HEK293 (cell line): ENCODE data around the gene SAP25.

ENCODE experiments used
- CTCF ChIA-PET: fragments of 350-600 bp; formaldehyde crosslinking; extraction: SDS; loops from one replicate; lab custom pipeline; 2021; ENCODE audit warnings: antibody characterized with exemption; lab: Yijun Ruan, JAX
- POLR2A ChIA-PET: fragments of 300-600 bp; formaldehyde crosslinking; extraction: SDS; loops from one replicate; lab custom pipeline; 2020; ENCODE audit warnings: antibody characterized with exemption, inconsistent platforms; lab: Yijun Ruan, JAX
- H3K27ac ChIP-seq: fragments of 200-500 bp; sonication (Bioruptor generic); 2 replicates; pipeline ENCODE4 v1.5.1; 2014; ENCODE audit warnings: low read depth, low read length, control low read depth, inconsistent platforms; ENCODE audit errors: extremely low read depth
- H3K36me3 ChIP-seq, 2 experiments: fragments of 200-500 bp in 1 of 2; sonication (Bioruptor generic) in 1 of 2; 1 replicate in 1 of 2; 2 replicates in 1 of 2; pipeline ENCODE4 v1.5.1; 2014 to 2017; ENCODE audit warnings: inconsistent platforms in 2 of 2, low read length in 2 of 2; ENCODE audit not compliant: control insufficient read depth in 2 of 2, insufficient read depth in 1 of 2
- H3K4me1 ChIP-seq: fragments of 200-500 bp; sonication (Bioruptor generic); 2 replicates; pipeline ENCODE4 v1.5.1; 2014; ENCODE audit warnings: mild to moderate bottlenecking, low read length, inconsistent platforms; ENCODE audit not compliant: control insufficient read depth, insufficient read depth
- H3K4me3 ChIP-seq: 2 replicates; pipeline ENCODE4 v1.5.1; 2011; ENCODE audit warnings: low read depth, mild to moderate bottlenecking, control low read depth, low read length, moderate library complexity
- H3K9me3 ChIP-seq: fragments of 200-500 bp; sonication (Bioruptor generic); 2 replicates; pipeline ENCODE4 v1.5.1; 2014; ENCODE audit warnings: low read depth, low read length, inconsistent platforms; ENCODE audit not compliant: control insufficient read depth, insufficient read depth
- GLIS1 ChIP-seq: fragments of 450-650 bp; formaldehyde crosslinking; IDR thresholded peaks from 2 replicates; pipeline ENCODE4 v1.5.1; 2016; ENCODE audit warnings: missing biosample characterization, missing genetic modification characterization
- MYNN ChIP-seq: fragments of 450-650 bp; formaldehyde crosslinking; IDR thresholded peaks from 2 replicates; pipeline ENCODE4 v1.5.1; 2016; ENCODE audit warnings: missing biosample characterization, missing genetic modification characterization, borderline replicate concordance
- REPIN1 ChIP-seq: fragments of 450-650 bp; formaldehyde crosslinking; IDR thresholded peaks from 2 replicates; pipeline ENCODE4 v1.5.1; 2017; ENCODE audit warnings: missing biosample characterization, missing genetic modification characterization, low read depth
- WT1 ChIP-seq: fragments of 450-650 bp; formaldehyde crosslinking; IDR thresholded peaks from 2 replicates; pipeline ENCODE4 v1.5.1; 2016; ENCODE audit warnings: missing biosample characterization, missing genetic modification characterization
- ZFP37 ChIP-seq: fragments of 450-650 bp; formaldehyde crosslinking; IDR thresholded peaks from 2 replicates; pipeline ENCODE4 v1.5.1; 2016; ENCODE audit warnings: missing biosample characterization, missing genetic modification characterization
- ZNF10 ChIP-seq: fragments of 450-650 bp; formaldehyde crosslinking; IDR thresholded peaks from 2 replicates; pipeline ENCODE4 v1.5.1; 2017; ENCODE audit warnings: missing biosample characterization, missing genetic modification characterization
- ZNF132 ChIP-seq: fragments of 450-650 bp; formaldehyde crosslinking; IDR thresholded peaks from 2 replicates; pipeline ENCODE4 v1.5.1; 2017; ENCODE audit warnings: missing biosample characterization, missing genetic modification characterization, borderline replicate concordance
- ZNF175 ChIP-seq: fragments of 450-650 bp; formaldehyde crosslinking; IDR thresholded peaks from 2 replicates; pipeline ENCODE4 v1.5.1; 2016; ENCODE audit warnings: missing biosample characterization, missing genetic modification characterization
- ZNF324 ChIP-seq: fragments of 450-650 bp; formaldehyde crosslinking; IDR thresholded peaks from 2 replicates; pipeline ENCODE4 v1.5.1; 2016; ENCODE audit warnings: missing biosample characterization, missing genetic modification characterization
- ZNF335 ChIP-seq: fragments of 450-650 bp; formaldehyde crosslinking; conservative IDR thresholded peaks from 2 replicates; pipeline ENCODE4 v1.5.1; 2016; ENCODE audit warnings: missing biosample characterization, missing genetic modification characterization
- ZNF404 ChIP-seq: fragments of 450-650 bp; formaldehyde crosslinking; IDR thresholded peaks from 2 replicates; pipeline ENCODE4 v1.5.1; 2017; ENCODE audit warnings: missing biosample characterization, missing genetic modification characterization
- ZNF621 ChIP-seq: fragments of 450-650 bp; formaldehyde crosslinking; IDR thresholded peaks from 2 replicates; pipeline ENCODE4 v1.5.1; 2017; ENCODE audit warnings: missing biosample characterization, missing genetic modification characterization
- ZNF658 ChIP-seq: fragments of 450-650 bp; formaldehyde crosslinking; IDR thresholded peaks from 2 replicates; pipeline ENCODE4; 2016; ENCODE audit warnings: missing biosample characterization, missing genetic modification characterization
- ZNF76 ChIP-seq: fragments of 450-650 bp; formaldehyde crosslinking; IDR thresholded peaks from 2 replicates; pipeline ENCODE4; 2016; ENCODE audit warnings: low read depth, missing biosample characterization, missing genetic modification characterization, borderline replicate concordance
- ZNF843 ChIP-seq: fragments of 450-650 bp; formaldehyde crosslinking; IDR thresholded peaks from 2 replicates; pipeline ENCODE4 v1.5.1; 2016; ENCODE audit warnings: missing biosample characterization, missing genetic modification characterization
- ZXDB ChIP-seq: fragments of 450-650 bp; formaldehyde crosslinking; IDR thresholded peaks from 2 replicates; pipeline ENCODE4 v1.5.1; 2016; ENCODE audit warnings: missing biosample characterization, missing genetic modification characterization
- TF ChIP-seq, protein P1 (sequence below): fragments of 450-650 bp; formaldehyde crosslinking; IDR thresholded peaks from 2 replicates; pipeline ENCODE4 v1.5.1; 2016; ENCODE audit warnings: missing biosample characterization, missing genetic modification characterization
- TF ChIP-seq, protein P2 (sequence below): fragments of 450-650 bp; formaldehyde crosslinking; optimal IDR thresholded peaks from 2 replicates; pipeline ENCODE3; 2016; ENCODE audit warnings: missing biosample characterization, mild to moderate bottlenecking, missing genetic modification characterization
- TF ChIP-seq, protein P3 (sequence below): fragments of 450-650 bp; formaldehyde crosslinking; IDR thresholded peaks from 2 replicates; pipeline ENCODE4 v1.5.1; 2017; ENCODE audit warnings: missing biosample characterization, missing genetic modification characterization
- TF ChIP-seq, protein P4 (sequence below): fragments of 450-650 bp; formaldehyde crosslinking; IDR thresholded peaks from 2 replicates; pipeline ENCODE4 v1.5.1; 2016; ENCODE audit warnings: missing biosample characterization, missing genetic modification characterization, low read depth
- TF ChIP-seq, protein P5 (sequence below): fragments of 450-650 bp; IDR thresholded peaks from 2 replicates; pipeline ENCODE4 v1.5.1; 2018; ENCODE audit warnings: missing biosample characterization, mild to moderate bottlenecking, missing genetic modification characterization

SAP25 gene

DNA sequence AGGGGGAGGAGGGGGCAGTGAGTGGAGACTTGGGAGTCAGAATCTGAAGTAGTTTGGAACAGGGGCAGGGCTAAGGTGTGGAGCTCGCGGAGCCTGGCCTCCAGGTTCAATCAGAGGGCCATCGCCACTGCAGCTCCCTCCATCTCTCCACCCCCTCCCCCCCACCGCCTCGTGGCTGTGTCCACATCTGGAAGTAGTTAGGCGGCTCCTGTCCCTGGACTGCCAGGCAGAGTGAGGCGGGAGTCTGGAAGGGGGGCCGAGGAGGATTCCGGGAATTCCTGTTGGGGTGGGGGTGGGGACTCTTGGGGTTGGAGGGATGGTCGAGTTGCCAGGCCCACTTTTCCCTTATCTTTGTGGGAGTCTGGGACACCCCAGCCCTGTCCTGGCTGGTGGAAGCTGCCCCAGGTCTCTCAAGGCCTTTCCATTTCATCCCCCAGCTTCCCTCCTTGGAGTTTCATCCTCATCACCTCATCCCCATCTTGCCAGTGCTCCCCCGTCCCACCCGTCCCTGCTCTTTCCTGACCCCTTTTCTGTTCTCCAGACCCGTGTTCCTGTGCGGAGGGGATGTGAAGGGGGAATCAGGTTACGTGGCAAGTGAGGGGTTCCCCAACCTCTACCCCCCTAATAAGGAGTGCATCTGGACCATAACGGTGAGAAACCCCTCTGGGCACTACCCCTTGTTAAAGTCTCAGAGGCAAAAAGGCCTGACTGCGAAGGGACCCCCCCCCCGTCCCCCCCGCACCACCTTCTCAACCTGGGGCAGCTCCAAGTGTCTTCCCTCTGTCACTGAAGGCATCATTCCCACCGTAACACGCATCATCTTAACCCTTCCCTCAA is 29.4 kb upstream of the SAP25 start (continued):
- TF ChIP-seq, protein P1, sequence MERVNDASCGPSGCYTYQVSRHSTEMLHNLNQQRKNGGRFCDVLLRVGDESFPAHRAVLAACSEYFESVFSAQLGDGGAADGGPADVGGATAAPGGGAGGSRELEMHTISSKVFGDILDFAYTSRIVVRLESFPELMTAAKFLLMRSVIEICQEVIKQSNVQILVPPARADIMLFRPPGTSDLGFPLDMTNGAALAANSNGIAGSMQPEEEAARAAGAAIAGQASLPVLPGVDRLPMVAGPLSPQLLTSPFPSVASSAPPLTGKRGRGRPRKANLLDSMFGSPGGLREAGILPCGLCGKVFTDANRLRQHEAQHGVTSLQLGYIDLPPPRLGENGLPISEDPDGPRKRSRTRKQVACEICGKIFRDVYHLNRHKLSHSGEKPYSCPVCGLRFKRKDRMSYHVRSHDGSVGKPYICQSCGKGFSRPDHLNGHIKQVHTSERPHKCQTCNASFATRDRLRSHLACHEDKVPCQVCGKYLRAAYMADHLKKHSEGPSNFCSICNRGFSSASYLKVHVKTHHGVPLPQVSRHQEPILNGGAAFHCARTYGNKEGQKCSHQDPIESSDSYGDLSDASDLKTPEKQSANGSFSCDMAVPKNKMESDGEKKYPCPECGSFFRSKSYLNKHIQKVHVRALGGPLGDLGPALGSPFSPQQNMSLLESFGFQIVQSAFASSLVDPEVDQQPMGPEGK (tag by site-specific recombination) = peak; percentile 66; the same call in 1 of the 2 replicates
- TF ChIP-seq ZXDB (tag by site-specific recombination) (peak; percentile 59), ZNF76 (tag by site-specific recombination) (peak; percentile 68; the same call in 1 of the 2 replicates), ZNF132 (no peak), GLIS1 (tag by site-specific recombination) (peak; percentile 87), MYNN (tag by site-specific recombination) (no peak)
- TF ChIP-seq, protein P2, sequence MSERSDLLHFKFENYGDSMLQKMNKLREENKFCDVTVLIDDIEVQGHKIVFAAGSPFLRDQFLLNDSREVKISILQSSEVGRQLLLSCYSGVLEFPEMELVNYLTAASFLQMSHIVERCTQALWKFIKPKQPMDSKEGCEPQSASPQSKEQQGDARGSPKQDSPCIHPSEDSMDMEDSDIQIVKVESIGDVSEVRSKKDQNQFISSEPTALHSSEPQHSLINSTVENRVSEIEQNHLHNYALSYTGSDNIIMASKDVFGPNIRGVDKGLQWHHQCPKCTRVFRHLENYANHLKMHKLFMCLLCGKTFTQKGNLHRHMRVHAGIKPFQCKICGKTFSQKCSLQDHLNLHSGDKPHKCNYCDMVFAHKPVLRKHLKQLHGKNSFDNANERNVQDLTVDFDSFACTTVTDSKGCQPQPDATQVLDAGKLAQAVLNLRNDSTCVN (tag by site-specific recombination) = no peak
- TF ChIP-seq, protein P3, sequence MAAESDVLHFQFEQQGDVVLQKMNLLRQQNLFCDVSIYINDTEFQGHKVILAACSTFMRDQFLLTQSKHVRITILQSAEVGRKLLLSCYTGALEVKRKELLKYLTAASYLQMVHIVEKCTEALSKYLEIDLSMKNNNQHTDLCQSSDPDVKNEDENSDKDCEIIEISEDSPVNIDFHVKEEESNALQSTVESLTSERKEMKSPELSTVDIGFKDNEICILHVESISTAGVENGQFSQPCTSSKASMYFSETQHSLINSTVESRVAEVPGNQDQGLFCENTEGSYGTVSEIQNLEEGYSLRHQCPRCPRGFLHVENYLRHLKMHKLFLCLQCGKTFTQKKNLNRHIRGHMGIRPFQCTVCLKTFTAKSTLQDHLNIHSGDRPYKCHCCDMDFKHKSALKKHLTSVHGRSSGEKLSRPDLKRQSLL (tag by site-specific recombination) = peak; percentile 76; the same call in 1 of the 2 replicates
- TF ChIP-seq, protein P4, sequence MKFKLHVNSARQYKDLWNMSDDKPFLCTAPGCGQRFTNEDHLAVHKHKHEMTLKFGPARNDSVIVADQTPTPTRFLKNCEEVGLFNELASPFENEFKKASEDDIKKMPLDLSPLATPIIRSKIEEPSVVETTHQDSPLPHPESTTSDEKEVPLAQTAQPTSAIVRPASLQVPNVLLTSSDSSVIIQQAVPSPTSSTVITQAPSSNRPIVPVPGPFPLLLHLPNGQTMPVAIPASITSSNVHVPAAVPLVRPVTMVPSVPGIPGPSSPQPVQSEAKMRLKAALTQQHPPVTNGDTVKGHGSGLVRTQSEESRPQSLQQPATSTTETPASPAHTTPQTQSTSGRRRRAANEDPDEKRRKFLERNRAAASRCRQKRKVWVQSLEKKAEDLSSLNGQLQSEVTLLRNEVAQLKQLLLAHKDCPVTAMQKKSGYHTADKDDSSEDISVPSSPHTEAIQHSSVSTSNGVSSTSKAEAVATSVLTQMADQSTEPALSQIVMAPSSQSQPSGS = no peak
- TF ChIP-seq, protein P5, sequence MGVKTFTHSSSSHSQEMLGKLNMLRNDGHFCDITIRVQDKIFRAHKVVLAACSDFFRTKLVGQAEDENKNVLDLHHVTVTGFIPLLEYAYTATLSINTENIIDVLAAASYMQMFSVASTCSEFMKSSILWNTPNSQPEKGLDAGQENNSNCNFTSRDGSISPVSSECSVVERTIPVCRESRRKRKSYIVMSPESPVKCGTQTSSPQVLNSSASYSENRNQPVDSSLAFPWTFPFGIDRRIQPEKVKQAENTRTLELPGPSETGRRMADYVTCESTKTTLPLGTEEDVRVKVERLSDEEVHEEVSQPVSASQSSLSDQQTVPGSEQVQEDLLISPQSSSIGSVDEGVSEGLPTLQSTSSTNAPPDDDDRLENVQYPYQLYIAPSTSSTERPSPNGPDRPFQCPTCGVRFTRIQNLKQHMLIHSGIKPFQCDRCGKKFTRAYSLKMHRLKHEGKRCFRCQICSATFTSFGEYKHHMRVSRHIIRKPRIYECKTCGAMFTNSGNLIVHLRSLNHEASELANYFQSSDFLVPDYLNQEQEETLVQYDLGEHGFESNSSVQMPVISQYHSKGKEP (tag by site-specific recombination) = peak; percentile 40; the same call in 1 of the 2 replicates
- TF ChIP-seq, all 188 proteins: peak for 24

DNA sequence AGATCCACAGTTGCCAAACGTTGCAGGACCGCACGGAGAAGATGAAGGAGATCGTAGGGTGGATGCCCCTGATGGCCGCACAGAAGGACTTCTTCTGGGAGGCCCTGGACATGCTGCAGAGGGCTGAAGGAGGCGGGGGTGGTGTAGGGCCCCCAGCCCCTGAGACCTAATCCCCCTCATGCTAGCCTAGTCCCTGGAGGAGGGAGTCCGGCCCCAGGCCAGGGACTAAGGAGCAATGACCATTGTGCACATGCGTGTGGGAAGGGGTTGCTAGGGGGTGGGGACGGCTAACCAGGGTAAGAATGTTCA is 27.0 kb upstream of the SAP25 start:
- ChIA-PET CTCF (no interaction called here), POLR2A (no interaction called here)
- no peak overlapping the region for H3K27ac ChIP-seq
- H3K4me1 ChIP-seq = peaks cover 17% of the 10 kb centered on the region
- H3K9me3 ChIP-seq = no peaks in the 10 kb centered on the region
- no peaks in the 10 kb centered on the region; a peak in 1 of 3 replicates for H3K36me3 ChIP-seq
- no peak overlapping the region for H3K4me3 ChIP-seq
- TF ChIP-seq REPIN1 (tag by site-specific recombination) (no peak), ZNF658 (tag by site-specific recombination) (no peak), ZNF404 (tag by site-specific recombination) (no peak), WT1 (tag by site-specific recombination) (no peak), ZNF621 (no peak), ZNF324 (tag by site-specific recombination) (no peak), ZNF175 (tag by site-specific recombination) (no peak), ZNF335 (tag by site-specific recombination) (no peak), ZNF843 (no peak), ZFP37 (tag by site-specific recombination) (no peak), ZNF10 (tag by site-specific recombination) (no peak)
